H1 (cell line): Measurements from ENCODE around the gene CTIF. TPM values are rescaled to one million over a fixed set of nuclear protein-coding genes. Genes with fewer than 3 reads are reported as not detected.

Experiments
- GABPA ChIP-seq: IDR thresholded peaks from 2 replicates; pipeline ENCODE4 v1.6.1; 2011; ENCODE audit warnings: mild to moderate bottlenecking, low read length, moderate library complexity, borderline replicate concordance; ENCODE audit not compliant: insufficient read depth
- RAD21 ChIP-seq, 2 experiments: IDR thresholded peaks in 1 of 2; conservative IDR thresholded peaks in 1 of 2; 2 replicates each; pipeline ENCODE4 v1.6.1; 2011; ENCODE audit warnings: low read depth in 2 of 2, low read length in 2 of 2, improper control_type of control experiment in 1 of 2, inconsistent platforms in 1 of 2, mild to moderate bottlenecking in 1 of 2, moderate library complexity in 1 of 2
- SUZ12 ChIP-seq: fragments of 200-600 bp; sonication (generic); IDR thresholded peaks from 2 replicates; pipeline ENCODE4 v1.6.1; 2012; ENCODE audit warnings: mild to moderate bottlenecking, inconsistent platforms, low read length, moderate library complexity, mixed read lengths
- TCF12 ChIP-seq: IDR thresholded peaks from 2 replicates; pipeline ENCODE4 v1.6.1; 2011; ENCODE audit warnings: low read depth, mild to moderate bottlenecking, low read length
- polyA plus RNA-seq, 7 experiments: library from polyadenylated mRNA; depleted of rRNA in 3 of 7; stranded (reverse) in 5 of 7; unstranded in 2 of 7; fragments of >200 nt in 5 of 7; fragments of 200-250 nt in 2 of 7; gene quantifications; 1 replicate in 5 of 7; 2 replicates in 1 of 7; 4 replicates in 1 of 7; pipeline versions ENCODE4 v1.2.1 to v1.2.3, GENCODE V29; 2011 to 2013; ENCODE audit warnings: missing spikeins in 2 of 7, mixed read lengths in 2 of 7
- total RNA-seq: library from RNA; stranded (reverse); fragmentation: NEBNext Ultra II Directional; extraction: Animal tissue kit (Norgen Biotek cat#: 25700); gene quantifications from 2 replicates; pipeline ENCODE4 v1.2.1, GENCODE V29; 2021

The CTIF gene
- total and polyA plus RNA-seq, 2 of the 8 experiments (the other 6 are each of a cell fraction or from before 2014, with no cell fraction given): 9.0 to 17.8 TPM

- TF ChIP-seq RAD21 (IDR thresholded peaks at IDR 0.05 in 1 of 2, conservative IDR thresholded peaks at IDR 0.05 in 1 of 2; ENCODE audit: low read depth in 2 of 2, low read length in 2 of 2) (peak; percentile 88 to 92), GABPA (peak; percentile 71; the same call in 1 of the 2 replicates), TCF12 (peak; percentile 72; the same call in 1 of the 2 replicates), SUZ12 (no peak)
Measured at GRCh38 chr18:48777026-48777743, 238.4 kb downstream of the CTIF start (continued).
